Neural cell (in vitro differentiated cells): ENCODE data around the gene MAPK4. TPM values are rescaled to one million over a fixed set of nuclear protein-coding genes. Genes with fewer than 3 reads are reported as not detected.
"Not testable (repeated sequence)": the region's sequence is repeated elsewhere in the genome, so short reads cannot be mapped to it uniquely, and the experiment has no call there.

ENCODE experiments used
- H2AFZ ChIP-seq: fragments of 200-600, 300-800 bp; sonication (generic), shearing (Covaris generic); 2 replicates; pipeline ENCODE4 v1.6.0; 2014; ENCODE audit warnings: low read depth, mild to moderate bottlenecking, antibody characterized with exemption, low read length, moderate library complexity
- H3F3A ChIP-seq: fragments of 200-600 bp; shearing (Covaris generic); 2 replicates; pipeline ENCODE4 v1.6.1; 2016; ENCODE audit warnings: mild to moderate bottlenecking, moderate library complexity, mixed read lengths, antibody characterized with exemption, low read length; ENCODE audit not compliant: insufficient read depth, poor library complexity, severe bottlenecking
- H3K27ac ChIP-seq: fragments of 200-600, 300-800 bp; sonication (generic), shearing (Covaris generic); 2 replicates; pipeline ENCODE4 v1.5.1; 2014; ENCODE audit warnings: mild to moderate bottlenecking, low read length, moderate library complexity
- H3K27me3 ChIP-seq: fragments of 300-800, 200-600 bp; sonication (generic), shearing (Covaris generic); 2 replicates; pipeline ENCODE4 v1.6.0; 2014; ENCODE audit warnings: mild to moderate bottlenecking, low read depth, low read length, moderate library complexity; ENCODE audit not compliant: insufficient read depth
- H3K36me3 ChIP-seq: fragments of 300-800, 200-600 bp; sonication (generic), shearing (Covaris generic); 2 replicates; pipeline ENCODE4 v1.5.1; 2014; ENCODE audit warnings: mild to moderate bottlenecking, antibody characterized with exemption, low read length, moderate library complexity; ENCODE audit not compliant: insufficient read depth
- H3K4me2 ChIP-seq: fragments of 300-800, 200-600 bp; sonication (generic), shearing (Covaris generic); 2 replicates; pipeline ENCODE4 v1.6.0; 2014; ENCODE audit warnings: mild to moderate bottlenecking, low read length
- H3K4me3 ChIP-seq: fragments of 300-800, 200-600 bp; sonication (generic), shearing (Covaris generic); 2 replicates; pipeline ENCODE4 v1.5.1; 2014; ENCODE audit warnings: mild to moderate bottlenecking, low read length, moderate library complexity
- H3K79me2 ChIP-seq: fragments of 200-600 bp; shearing (Covaris generic); replicated peaks from 2 replicates; pipeline ENCODE4 v1.6.0; 2014; ENCODE audit warnings: mild to moderate bottlenecking, low read length, moderate library complexity; ENCODE audit not compliant: insufficient read depth
- H3K9ac ChIP-seq: fragments of 300-800, 200-600 bp; sonication (generic), shearing (Covaris generic); 2 replicates; pipeline ENCODE4 v1.6.1; 2016; ENCODE audit warnings: mild to moderate bottlenecking, low read length, mixed read lengths
- H3K9me2 ChIP-seq: fragments of 200-600 bp; shearing (Covaris generic); 2 replicates; pipeline ENCODE4 v1.6.1; 2016; ENCODE audit warnings: mild to moderate bottlenecking, low read length, mixed read lengths; ENCODE audit not compliant: insufficient read depth
- H3K9me3 ChIP-seq: fragments of 200-600, 300-800 bp; sonication (generic), shearing (Covaris generic); 2 replicates; pipeline ENCODE4 v1.6.1; 2016; ENCODE audit warnings: mild to moderate bottlenecking, mixed run types, low read length, moderate library complexity, mixed read lengths
- H4K20me1 ChIP-seq: fragments of 200-600 bp; shearing (Covaris generic); 2 replicates; pipeline ENCODE4 v1.6.1; 2016; ENCODE audit warnings: mild to moderate bottlenecking, mixed run types; ENCODE audit not compliant: insufficient read depth
- CTCF ChIP-seq: fragments of 450-650 bp; IDR thresholded peaks from 2 replicates; pipeline ENCODE4 v1.5.1; 2014; ENCODE audit warnings: antibody characterized with exemption, mild to moderate bottlenecking, moderate library complexity; ENCODE audit not compliant: poor library complexity, severe bottlenecking
- EP300 ChIP-seq: fragments of 450-650 bp; conservative IDR thresholded peaks from 2 replicates; pipeline ENCODE4 v1.6.1; 2014; ENCODE audit warnings: antibody characterized with exemption, mild to moderate bottlenecking, moderate library complexity; ENCODE audit not compliant: poor library complexity, severe bottlenecking
- EZH2 ChIP-seq: fragments of 200-600, 300-800 bp; shearing (Covaris generic), sonication (generic); IDR thresholded peaks from 2 replicates; pipeline ENCODE4 v1.6.1; 2014; ENCODE audit warnings: antibody characterized with exemption, low read length, borderline replicate concordance, mild to moderate bottlenecking; ENCODE audit not compliant: insufficient read depth, poor library complexity, severe bottlenecking
- MXI1 ChIP-seq: fragments of 450-650 bp; conservative IDR thresholded peaks from 2 replicates; pipeline ENCODE4 v1.6.1; 2014; ENCODE audit warnings: antibody characterized with exemption, mild to moderate bottlenecking; ENCODE audit not compliant: poor library complexity, severe bottlenecking
- POLR2AphosphoS5 ChIP-seq: IDR thresholded peaks from 2 replicates; pipeline ENCODE4 v1.6.1; 2012
- RAD21 ChIP-seq: fragments of 450-650 bp; conservative IDR thresholded peaks from 2 replicates; pipeline ENCODE4 v1.6.1; 2014; ENCODE audit warnings: antibody characterized with exemption, mild to moderate bottlenecking, moderate library complexity
- TAF1 ChIP-seq: IDR thresholded peaks from 2 replicates; pipeline ENCODE4 v1.6.1; 2012; ENCODE audit warnings: low read depth
- polyA plus RNA-seq: library from polyadenylated mRNA; depleted of rRNA; stranded (reverse); fragments of >200 nt; gene quantifications from 2 replicates; pipeline ENCODE4 v1.2.3, GENCODE V29; 2014

The MAPK4 gene
- polyA plus RNA-seq, 1 donor from 2014 or later, result 12.7 TPM

GRCh38 chr18:50528806-50529205, 31.1 kb upstream of the MAPK4 start:
- Histone ChIP-seq H3K4me3 (no peak overlapping the region), H3K27me3 (no peaks in the 10 kb centered on the region), H3K4me2 (no peak overlapping the region), H3K9me3 (no peaks in the 10 kb centered on the region), H2AFZ (no peak overlapping the region), H3K79me2 (no peaks in the 10 kb centered on the region), H3F3A (no peaks in the 10 kb centered on the region), H3K36me3 (no peaks in the 10 kb centered on the region), H3K27ac (no peak overlapping the region), H3K9ac (no peak overlapping the region), H3K9me2 (no peaks in the 10 kb centered on the region), H4K20me1 (no peaks in the 10 kb centered on the region)
- no peak for TF ChIP-seq EZH2
- TF ChIP-seq MXI1, result no peak
- TF ChIP-seq RAD21, result no peak

- H3K79me2 ChIP-seq, H3K9ac ChIP-seq, H3K36me3 ChIP-seq, H3K4me2 ChIP-seq, H4K20me1 ChIP-seq, H3K9me3 ChIP-seq, H2AFZ ChIP-seq, H3F3A ChIP-seq, H3K27ac ChIP-seq, H3K27me3 ChIP-seq, H3K4me3 ChIP-seq, H3K9me2 ChIP-seq: not testable (repeated sequence)
Measured at GRCh38 chr18:50533822-50534221, 26.1 kb upstream of the MAPK4 start.

DNA sequence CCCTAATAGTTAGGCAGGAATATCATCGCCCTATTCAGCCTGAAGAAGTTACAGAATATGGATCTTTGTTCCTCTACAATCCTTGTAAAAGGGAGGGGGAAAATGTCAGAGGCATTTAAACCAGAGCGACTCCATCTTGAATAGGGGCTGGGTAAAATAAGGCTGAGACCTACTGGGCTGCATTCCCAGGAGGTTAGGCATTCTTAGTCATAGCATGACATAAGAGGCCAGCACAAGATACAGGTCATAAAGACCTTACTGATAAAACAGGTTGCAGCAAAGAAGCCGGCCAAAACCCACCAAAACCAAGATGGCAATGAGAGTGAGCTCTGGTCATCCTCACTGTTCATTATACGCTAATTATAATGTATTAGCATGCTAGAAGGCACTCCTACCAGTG, 15.4 kb upstream of the MAPK4 start:
- not testable (repeated sequence) for H3F3A ChIP-seq, H3K27me3 ChIP-seq, H3K9me2 ChIP-seq, H3K9me3 ChIP-seq, H4K20me1 ChIP-seq, H3K4me3 ChIP-seq, H3K4me2 ChIP-seq, H3K79me2 ChIP-seq, H3K36me3 ChIP-seq, H2AFZ ChIP-seq, H3K27ac ChIP-seq, H3K9ac ChIP-seq

- H3K27me3 ChIP-seq, result no peaks in the 10 kb centered on the region
- no peaks in the 10 kb centered on the region for H3K9me3 ChIP-seq
- TF ChIP-seq EZH2 (no peak), EP300 (no peak), TAF1 (no peak), MXI1 (no peak), POLR2AphosphoS5 (no peak), CTCF (no peak)
- no peak overlapping the region for H3K4me3 ChIP-seq
- no peaks in the 10 kb centered on the region for H4K20me1 ChIP-seq
- no peaks in the 10 kb centered on the region for H3K9me2 ChIP-seq
- H3K9ac ChIP-seq, result no peak overlapping the region
- no peaks in the 10 kb centered on the region for H3K79me2 ChIP-seq
- no peak overlapping the region for H2AFZ ChIP-seq
- H3K36me3 ChIP-seq, result no peaks in the 10 kb centered on the region
- no peak overlapping the region for H3K27ac ChIP-seq
- H3F3A ChIP-seq, result no peaks in the 10 kb centered on the region
- no peak overlapping the region for H3K4me2 ChIP-seq
Measured at GRCh38 chr18:50545936-50546335, 14.0 kb upstream of the MAPK4 start.
